Germinal center (tissue), 1 donor: ENCODE results near the gene LHX2.
A peak's percentile ranks its signal among the peaks of the same experiment; 100 is the strongest.

Experiments
- DNase-seq: peaks from one replicate; pipeline ENCODE4 v3.0.0; 2012; ENCODE audit warnings: mixed read lengths, low spot score

The LHX2 gene

DNA sequence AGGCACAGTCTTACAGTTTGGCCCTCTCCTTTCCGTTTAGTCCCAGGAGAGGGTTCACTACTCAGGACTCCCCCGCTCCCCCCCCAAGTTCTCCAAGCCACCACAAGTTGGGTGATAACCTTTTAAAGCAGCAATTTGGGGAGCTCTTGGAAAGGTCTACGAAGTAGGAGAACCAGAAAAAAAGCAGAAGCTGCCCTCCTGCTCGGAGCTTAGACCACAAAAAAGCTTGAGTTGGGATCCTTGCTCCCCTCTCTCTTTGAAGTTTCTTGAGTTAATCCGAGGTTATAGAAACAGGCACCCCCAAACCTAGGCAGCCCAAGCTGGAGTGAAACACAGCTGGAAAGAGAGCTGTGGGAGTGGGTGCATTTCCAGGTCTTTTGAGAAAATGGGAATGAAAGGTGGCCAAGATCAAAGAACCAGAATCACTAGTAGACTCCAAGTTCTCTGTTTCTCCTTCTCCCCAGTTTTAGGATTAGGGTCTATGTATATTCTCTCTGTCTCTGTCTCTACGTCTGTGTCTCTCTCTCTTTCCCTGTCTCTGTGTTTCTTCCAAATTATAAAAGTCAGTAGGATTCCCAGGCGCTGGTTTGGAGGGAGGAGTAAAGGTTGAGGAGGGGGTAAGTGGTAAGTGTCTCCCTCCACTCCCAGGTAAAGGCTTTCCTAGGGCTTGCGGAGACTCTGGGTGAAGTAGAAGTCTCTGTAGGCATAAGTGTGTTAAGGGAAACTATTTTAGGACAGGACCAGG is 2.8 kb downstream of the LHX2 start:
- no peak for DNase-seq

DNA sequence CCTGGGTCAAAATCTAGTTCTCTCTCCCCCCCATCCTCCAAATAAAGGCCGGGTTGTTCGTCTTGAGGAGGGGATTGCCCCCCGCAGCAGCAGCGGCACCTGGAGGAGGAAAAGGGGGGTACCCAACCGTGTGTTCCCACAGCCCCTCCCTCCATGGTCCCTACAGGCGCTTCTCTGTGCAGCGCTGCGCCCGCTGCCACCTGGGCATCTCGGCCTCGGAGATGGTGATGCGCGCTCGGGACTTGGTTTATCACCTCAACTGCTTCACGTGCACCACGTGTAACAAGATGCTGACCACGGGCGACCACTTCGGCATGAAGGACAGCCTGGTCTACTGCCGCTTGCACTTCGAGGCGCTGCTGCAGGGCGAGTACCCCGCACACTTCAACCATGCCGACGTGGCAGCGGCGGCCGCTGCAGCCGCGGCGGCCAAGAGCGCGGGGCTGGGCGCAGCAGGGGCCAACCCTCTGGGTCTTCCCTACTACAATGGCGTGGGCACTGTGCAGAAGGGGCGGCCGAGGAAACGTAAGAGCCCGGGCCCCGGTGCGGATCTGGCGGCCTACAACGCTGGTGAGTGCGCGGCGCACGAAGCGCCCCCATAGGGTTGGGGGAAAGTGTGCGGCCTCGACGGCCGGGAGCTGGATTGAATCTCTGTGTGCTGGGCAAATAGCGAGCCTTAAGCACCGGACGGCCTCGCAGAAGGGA is 3.5 kb downstream of the LHX2 start:
- no peak for DNase-seq

DNA sequence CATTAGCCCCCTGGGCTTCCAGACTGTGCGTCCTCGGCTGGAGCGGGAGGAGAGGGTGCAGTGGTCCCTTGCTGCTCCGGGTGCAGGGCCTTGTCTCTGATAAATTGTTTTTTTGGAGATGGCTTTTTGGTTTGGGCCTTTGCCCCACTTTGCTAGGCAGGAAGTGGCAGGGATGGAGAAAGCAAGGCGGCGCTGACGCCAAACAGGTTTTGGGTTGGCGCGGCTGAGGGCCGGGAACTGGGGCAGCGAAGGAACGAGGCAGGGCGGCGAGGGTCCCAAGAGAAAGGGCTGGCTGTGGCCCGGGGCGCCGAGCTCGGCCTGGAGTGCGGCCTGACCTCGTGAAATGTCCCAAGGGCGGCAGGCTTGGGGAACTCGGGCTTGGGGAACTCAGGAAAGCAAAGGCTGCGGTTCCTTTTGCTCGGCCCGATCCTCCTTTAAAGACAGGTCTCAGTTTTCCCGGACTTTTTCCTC is 4.1 kb downstream of the LHX2 start:
- no peak for DNase-seq

DNA sequence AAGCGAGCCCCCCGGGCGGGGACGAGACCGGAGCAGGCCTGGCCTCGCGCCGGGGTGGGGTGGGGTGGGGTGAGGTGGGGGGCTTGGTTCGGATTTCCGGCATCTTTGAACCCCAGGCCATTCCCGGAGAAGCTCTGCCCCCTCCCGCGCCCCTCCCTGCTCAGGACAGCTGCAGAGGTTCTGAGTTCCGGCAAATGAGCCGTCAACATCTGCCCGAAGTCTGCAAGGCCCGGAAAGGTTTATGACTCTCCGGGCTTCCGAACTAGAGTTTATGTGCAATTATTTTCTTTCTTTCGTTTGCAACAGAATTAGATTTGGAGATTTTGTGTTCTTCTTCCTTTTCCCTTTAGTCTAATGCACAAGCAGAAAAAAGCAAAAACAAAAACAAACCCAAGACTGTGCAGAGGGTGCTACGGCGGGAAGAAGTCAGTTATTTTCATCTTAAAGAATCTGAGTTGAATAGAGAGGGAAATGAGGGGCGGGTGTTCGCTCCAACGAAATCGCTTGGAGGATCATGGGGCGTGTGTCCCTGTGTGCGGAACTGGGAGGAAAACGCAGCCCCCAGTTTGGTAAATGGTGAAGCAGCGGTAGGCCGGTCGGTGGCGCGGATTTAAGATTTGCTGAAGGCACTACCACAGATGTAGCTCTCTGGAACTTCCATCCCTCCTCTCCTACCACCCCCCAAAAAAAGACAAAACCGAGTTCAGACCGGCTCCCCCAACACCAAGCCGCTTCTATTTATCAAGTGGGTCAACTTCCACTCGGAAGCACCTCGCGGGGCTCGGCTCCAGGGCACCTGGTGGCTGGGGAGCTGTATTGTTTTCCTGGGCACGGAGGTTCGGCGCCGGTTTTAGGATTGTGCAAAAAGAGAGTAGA is 4.8 kb downstream of the LHX2 start:
- DNase-seq: no peak

DNA sequence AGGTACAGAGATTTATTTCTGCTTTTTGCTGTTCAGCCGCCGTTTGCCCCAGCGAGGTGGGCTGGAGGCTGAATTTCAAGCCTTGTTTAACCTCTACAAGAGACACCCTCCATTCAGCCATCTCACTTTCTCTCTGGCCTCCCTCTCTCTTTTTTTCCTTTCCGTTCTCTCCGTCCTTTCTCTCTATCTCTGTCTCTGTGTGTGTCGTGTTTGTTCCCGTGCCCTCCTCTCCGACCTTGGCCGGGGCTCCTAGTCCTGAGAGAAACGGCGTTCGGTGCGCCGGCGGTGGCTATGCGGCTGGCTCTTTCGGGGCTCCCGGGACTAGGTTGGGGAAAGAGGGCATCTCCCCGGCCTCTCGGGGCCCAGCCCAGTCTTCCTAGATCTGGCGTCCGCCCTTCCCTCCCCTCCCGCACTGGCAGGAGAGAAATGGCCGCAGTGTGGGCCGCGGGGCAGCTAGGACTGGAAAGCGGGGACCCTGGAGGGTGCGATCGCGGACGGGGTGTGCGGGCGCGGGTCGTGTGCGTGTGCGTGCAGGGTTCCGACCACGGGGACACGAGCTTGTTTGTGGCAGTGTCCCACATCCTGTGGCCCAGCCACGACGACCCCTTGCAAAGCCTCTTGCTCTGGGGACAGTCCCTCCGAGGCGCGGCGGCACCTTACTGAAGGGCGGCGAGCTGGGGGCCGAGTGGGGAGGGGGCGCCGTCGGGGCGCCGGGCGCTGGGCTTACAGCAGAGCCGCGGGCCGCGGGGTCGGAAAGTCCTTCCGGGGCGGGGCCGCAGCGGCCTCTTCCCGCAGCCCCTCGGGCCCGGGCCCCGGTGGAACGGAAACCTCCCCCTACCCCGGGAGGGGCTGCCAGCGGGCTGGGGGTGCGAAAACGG is 5.7 kb downstream of the LHX2 start:
- DNase-seq: no peak

DNA sequence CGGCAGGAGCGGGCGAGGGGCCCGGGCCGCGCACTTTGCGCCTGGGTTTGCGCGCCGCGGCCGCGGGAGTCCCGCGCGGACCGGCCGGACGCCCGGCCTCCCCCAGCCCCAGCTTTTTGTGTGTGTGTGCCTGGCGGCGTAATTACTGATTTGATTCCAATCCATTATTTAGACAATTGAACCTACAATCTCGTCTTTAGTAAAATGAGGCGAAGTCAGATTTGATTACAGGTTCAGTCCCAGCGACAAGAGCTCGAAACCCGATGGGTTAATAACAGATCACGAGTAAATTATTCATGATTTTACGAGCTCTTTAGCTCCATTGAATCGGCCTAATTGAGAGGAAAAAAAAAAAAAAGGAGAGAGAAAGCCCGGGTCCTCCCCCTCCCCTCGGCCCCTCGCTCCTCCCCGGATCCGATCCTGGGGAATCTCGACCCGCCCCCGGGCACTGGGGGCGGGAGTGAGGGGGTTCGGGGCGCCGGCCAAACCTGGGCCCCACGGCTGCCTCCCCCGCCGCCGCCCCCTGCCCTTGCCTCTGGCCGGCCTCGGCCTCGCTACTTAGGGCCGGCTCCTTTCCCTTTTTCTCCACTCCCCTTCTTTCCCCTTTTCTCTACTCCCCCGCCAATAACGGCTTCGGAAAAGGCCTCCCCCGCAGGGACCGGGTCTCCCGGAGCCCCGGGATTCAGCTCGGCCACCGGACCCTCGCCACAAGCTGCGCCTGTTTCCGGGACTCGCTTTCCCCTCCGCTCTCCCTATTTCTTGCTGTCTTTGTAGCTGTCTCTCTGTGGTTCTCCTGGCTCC is 6.6 kb downstream of the LHX2 start:
- DNase-seq: no peak

DNA sequence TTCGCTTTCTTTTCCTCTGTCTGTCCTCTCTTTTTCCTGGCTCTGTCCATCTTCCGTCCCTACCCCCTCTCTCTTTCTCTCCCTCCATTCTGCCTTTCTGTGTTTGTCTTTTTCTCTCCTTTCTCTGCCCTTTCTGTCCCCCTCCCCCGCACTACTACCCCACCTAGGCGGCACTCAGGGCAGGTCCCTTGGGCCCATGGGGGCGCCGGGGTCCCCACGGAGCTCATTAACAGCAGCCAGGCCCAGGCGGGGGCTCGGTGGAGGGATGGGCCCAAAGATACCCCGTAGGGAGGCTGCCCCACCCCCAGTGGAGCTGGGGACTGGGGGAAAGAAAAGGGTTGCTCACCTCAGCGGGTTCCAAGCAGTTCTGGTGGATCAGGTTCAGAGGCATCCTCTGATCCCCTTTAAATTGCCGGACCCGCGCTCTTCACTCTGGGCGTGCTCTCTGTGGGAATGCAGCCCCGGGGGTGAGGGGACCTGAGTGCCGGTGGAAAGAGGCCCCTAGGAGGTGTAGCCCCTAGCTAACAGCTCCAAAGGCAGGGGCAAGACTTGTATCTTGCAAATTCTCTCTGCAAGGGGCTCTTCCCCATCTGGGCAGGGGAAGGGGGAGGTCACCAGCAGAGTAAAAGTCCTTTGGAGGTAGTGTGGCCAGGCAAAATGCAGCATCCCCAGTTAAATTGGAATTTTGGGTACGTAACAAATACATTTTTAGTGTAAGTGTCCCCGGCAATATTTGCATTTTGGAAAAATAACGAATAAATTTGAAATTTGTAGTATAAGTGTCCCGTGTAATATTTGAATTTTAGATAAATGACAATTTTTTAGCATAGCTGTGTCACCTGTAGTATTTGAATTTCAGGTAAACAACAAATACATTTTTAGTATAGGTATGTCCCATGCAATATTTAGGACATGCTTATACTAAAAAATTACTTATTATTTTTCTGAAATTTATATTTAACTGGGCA is 7.4 kb downstream of the LHX2 start:
- DNase-seq: no peak

DNA sequence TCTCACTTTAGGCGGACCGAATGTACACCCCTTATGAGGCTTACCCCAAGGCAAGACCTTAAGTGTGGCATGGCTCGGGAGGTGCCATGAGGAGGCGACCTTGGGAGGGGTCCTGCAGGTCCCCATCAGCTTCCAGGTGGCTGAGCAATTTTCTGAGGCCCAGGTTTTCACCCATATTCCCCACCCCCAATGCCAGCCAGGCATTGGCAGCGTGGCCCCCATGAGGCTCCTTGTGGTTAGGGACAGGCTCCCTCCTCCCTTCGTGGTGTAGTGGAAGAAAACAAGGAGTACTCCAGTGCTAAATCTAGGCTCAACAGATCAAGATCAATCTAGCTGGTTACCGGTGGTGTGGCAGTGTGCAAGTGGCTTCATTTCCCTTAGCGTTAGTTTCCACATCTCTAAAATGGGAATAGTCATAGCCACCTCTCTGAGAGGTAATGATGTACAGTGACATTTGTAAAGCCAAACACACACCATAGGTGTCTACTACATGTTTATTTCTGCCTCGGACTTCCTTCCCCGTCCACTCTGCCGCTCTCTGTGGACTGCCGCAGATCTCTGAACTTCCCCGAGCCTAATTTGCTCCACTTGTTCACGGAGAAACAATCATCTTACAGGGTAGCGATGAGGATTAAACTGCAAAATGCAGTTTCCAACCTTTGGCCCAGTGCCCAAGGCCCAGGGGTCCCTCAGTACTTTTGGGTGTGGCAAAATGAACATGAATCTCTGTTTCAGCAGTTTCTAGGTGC is 8.4 kb downstream of the LHX2 start:
- DNase-seq: no peak

DNA sequence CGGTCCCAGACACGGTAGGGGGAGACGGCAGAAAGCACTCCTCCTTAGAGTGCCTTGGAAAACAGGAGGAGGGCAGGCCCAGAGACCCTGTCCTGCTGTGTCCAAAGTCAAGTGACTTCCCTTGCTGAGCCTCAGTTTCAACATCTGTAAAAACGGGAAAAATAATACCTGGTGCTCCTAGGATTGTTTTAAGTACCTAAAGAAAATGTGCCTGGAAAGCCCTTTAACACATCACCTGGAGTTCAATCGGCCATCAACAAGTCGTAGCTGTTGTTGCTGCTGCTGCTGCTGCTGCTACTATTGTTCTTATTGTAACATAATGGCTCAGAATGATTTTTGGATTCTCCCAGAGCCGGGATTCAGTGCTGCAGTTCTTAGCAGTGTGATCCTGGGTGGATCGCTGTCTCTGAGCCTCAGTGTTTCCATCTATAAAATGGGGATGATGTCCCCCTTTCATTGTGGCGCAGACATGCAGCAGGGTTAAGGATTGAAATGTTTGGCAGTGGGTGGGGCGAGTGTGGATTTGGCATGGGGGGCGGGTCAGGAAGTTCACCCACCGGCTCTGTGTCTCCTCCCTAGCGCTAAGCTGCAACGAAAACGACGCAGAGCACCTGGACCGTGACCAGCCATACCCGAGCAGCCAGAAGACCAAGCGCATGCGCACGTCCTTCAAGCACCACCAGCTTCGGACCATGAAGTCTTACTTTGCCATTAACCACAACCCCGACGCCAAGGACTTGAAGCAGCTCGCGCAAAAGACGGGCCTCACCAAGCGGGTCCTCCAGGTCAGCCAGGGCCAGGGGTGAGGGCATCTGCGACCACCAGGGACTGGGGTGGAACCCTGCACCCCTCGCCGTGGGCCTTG is 9.2 kb downstream of the LHX2 start:
- peak; percentile 73 for DNase-seq

DNA sequence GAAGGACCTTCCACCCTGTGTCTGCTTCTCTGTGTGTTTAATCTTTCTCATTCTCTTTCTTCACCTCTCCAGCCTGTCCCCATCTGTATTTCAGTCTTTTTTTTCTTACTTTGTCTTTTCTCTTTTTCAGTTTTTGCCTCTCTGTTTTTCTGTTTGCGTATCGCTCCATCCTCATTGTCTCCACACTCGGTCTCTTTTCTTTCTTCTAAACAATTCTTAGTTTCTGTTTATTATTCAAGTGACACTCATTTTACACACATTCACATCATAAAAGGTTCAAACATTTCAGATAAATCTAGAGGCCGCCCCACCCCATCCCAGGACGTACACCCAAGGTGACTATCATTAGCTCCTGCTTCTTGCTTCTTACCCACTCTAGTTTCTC is 9.8 kb downstream of the LHX2 start:
- no peak for DNase-seq

DNA sequence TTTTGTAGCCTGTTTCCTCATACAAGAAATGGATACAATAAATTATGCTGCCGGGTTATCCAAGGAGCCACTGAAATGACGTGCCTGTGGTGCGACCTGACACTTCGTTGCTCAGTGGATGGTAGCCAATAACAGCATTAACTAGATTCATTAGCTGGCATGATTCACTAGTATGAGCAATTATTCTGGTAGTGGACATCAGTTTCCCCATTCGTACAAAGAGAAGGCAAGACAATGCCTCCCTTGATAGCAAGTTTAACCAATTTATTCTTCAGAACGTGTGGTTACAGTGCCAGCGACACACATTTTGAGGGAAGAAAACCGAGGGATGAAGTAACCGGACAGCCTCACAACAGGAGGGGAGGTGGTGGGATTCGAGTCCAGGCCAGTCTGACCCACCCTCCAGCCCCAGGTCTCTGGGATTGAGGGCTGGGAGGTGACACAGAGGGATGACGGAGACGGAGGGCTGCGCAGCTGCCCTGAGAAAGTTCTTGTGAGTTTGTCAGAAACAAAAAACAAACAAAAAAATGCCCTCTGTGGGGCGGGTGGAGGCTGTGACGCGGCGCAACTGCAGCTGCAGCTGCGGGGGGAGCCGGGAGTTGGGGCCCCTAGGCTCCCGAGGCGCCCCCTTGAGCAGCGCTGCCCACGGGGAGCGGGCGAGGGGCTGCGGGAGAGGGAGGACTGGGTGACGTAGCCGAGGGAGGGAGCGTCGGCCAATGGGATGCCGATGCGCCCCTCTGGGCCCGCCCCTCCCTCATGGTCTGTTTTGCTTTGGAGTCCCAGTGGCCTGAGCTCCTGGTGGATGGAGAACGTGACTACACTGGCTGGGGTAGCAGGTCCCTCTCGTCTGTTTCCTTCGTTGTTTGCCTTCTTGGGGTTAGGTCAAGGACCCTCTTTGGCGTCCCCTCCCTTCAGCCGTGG is 10.9 kb downstream of the LHX2 start:
- DNase-seq: no peak

DNA sequence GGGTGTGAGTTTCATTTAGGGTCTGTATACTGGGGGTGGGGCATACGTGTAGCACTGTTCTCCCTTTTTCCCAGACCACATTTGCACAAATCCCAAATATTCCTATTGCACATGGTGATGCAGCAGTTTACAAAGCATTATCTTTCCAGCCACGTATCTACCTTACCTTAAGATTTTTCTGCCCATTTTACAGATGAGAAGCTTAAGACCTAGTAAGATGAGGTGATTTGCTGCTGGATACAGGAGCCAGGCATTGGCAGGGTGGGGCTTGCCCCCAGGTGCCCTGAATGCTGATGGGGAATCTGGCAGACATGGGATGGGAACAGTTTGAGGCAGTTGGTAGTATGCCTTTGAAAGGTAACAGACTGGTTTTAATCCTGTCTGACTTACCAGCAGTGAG is 12.5 kb downstream of the LHX2 start:
- no peak for DNase-seq

DNA sequence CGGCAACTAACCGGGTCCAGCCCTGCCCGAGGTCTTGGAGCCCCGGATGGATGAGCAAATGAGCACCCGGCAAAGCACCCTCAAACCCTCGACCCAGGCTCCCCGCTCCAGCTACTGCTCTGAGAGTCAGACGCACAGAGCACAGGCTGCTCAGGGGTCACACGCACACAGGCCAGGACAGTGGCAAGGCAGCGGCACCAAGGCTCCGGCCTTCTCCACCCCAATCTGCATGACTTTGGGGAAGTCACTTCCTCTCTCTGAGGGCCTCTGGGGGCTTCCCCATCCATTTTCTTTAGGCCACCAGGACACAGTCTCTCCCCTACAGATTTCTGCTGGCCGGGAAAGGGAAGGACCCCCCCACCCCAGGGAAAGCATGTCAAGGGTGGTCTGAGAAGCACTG is 18.0 kb downstream of the LHX2 start:
- DNase-seq: no peak

DNA sequence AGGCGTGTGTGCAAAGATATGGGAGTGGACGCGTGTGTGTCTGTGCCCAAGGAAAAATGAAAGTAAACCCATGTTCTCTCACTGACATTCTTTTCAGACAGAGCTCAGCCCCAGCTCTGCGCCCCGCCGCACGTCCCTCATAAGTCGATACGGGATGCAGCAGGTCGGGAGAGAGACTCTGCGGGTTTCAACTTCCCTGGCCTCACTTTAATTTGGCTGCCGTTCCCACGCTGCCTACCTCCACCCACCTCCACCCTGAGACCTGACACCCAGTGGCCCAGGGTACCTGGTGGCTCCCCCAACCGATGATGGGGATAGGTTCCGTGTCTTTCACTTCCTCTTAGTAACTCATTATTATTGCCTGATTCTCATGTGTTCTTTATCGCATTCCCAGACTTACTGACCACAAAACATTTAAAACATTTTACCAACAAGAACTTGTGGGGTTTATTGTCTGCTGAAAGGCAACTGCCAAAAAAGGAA is 19.4 kb downstream of the LHX2 start:
- DNase-seq: no peak

DNA sequence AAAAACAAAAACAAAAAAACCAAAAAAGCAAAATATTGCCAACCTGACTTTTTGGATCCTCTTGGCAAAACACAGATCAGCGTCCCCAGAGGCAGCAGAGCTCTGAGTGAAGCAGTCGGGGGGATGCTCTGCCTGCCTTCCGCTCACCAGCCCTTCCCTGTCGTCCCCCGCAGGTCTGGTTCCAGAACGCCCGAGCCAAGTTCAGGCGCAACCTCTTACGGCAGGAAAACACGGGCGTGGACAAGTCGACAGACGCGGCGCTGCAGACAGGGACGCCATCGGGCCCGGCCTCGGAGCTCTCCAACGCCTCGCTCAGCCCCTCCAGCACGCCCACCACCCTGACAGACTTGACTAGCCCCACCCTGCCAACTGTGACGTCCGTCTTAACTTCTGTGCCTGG is 20.7 kb downstream of the LHX2 start:
- DNase-seq: no peak

DNA sequence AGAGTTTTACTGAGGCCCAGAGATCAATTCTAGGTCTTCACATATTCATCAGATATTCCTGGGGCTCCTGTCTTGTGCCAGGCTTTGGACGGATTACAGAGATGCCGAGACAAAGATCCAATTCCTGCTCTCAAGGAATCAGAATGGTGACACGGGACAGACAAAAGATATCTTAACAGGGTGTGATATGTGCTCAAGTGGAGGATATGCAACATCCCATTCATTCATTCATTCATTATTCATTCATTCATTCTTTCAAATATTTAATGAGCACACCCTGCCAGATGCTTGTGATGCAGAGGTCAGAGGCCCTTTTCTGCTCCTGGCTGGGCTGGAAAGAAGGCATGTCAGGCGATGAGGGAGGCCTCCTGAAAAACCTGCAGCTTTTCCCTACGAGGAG is 21.8 kb downstream of the LHX2 start:
- DNase-seq: no peak

DNA sequence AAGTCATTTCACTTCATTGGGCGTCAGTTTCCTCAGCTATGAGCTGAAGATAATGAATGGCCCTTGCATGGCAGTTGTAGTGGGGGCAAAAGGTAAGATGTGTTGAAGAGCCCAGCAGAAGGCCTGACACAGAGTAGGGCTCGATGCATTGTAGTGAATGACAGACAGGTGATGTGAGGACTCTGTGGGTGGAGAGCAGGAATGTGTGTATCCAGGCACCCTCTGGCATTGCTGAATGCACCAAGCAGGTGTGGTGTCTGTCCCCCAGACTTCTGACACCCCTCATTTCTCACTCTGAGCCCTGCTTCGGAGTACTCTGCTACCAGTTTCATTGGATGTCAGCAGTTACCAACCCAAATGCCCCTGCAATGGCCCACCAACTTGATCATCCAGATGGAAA is 22.4 kb downstream of the LHX2 start:
- DNase-seq: no peak
